Effector memory CD8-positive, alpha-beta T cell (primary cell): ENCODE results near the gene STAB2.
"Not testable (repeated sequence)": the region's sequence is repeated elsewhere in the genome, so short reads cannot be mapped to it uniquely, and the experiment has no call there.

Experiments
- ATAC-seq: fragments of 150-1000 bp; cut with Tn5 transposase; replicated peaks from 2 replicates; pipeline ENCODE4 v1.10.0; 2021; ENCODE audit warnings: mild to moderate bottlenecking, moderate library complexity
- DNase-seq, 3 experiments: peaks; one replicate each; pipeline ENCODE4 v3.0.0; 2021
- H3K27ac Mint-ChIP-seq, 2 donors: one replicate each; pipeline ENCODE4 v1.8.0; 2022; ENCODE audit warnings: mild to moderate bottlenecking in 2 of 2, mixed read lengths in 2 of 2, moderate library complexity in 2 of 2
- H3K27me3 Mint-ChIP-seq, 2 donors: one replicate each; pipeline ENCODE4 v1.8.0; 2022; ENCODE audit warnings: mixed read lengths in 2 of 2
- H3K36me3 Mint-ChIP-seq: one replicate; pipeline ENCODE4 v1.8.0; 2022; ENCODE audit warnings: mild to moderate bottlenecking, moderate library complexity, mixed read lengths; ENCODE audit not compliant: insufficient read depth
- H3K4me1 Mint-ChIP-seq, 2 donors: one replicate each; pipeline ENCODE4 v1.8.0; 2022; ENCODE audit warnings: low read depth in 2 of 2, mixed read lengths in 2 of 2
- H3K4me3 Mint-ChIP-seq, 2 donors: one replicate each; pipeline ENCODE4 v1.8.0; 2022; ENCODE audit warnings: mild to moderate bottlenecking in 2 of 2, mixed read lengths in 2 of 2, moderate library complexity in 2 of 2
- H3K9me3 Mint-ChIP-seq, 2 donors: one replicate each; pipeline ENCODE4 v1.8.0; 2022; ENCODE audit warnings: mixed read lengths in 2 of 2

The STAB2 gene

DNA sequence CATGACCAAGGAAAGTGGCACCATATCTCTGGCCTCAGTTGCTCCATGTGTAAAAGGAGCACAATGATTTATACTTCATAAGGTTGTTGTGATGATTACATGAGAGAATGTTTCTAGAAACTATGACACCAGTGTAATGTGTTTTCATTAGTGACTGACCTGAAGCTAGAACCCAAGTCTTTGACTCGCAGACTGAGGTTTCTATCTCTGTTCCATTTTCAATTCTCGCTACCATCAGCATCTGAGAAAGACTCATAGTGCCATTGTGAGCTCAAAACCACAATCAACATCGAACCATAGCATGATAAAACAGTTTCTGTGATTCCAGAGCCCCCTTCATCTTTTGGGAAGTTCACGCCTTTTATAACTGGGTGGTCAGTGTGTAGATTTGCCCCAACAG is 53.8 kb downstream of the STAB2 start:
- Mint-ChIP-seq H3K4me3 (no peak overlapping the region), H3K27ac (no peak overlapping the region), H3K36me3 (no peaks in the 10 kb centered on the region), H3K9me3 (no peaks in the 10 kb centered on the region), H3K27me3 (peaks cover 0 to 8% of the 10 kb centered on the region in 2 donors), H3K4me1 (no peaks in the 10 kb centered on the region)
- DNase-seq (no peak), ATAC-seq (no peak)

DNA sequence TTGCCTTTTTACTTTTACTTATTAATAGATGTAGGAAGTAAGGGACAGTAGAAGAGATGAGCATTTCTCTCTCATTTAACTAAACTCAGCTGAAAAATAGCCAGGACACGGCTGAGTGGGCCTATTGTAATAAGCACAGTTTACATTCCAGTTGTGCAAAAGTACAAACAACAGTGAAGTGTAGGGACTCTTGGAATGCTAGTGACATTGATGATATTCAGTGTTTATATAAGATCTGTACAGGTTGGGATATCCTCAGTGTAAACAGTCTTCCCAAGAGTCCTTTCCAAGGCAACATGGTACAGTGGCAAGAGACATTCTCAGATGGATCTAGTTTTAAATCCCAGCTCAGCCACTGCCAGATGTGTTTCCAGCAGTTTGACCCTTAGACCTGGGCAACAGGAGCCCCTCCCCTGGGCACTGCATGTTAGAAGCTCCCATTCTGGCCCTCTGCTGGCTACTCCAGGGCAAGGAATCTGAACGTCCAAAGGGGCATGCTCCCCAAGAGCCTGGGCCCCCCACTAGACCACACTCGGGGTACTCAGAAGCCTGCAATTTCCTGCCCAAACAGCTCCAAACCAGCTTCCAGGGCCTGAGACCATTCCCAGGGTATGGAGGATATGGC is 55.3 kb downstream of the STAB2 start:
- Mint-ChIP-seq H3K36me3 (no peaks in the 10 kb centered on the region), H3K27ac (no peak overlapping the region), H3K9me3 (no peaks in the 10 kb centered on the region), H3K4me1 (peaks cover 0 to 1% of the 10 kb centered on the region in 2 donors), H3K27me3 (peaks cover 11 to 14% of the 10 kb centered on the region in 2 donors), H3K4me3 (no peak overlapping the region)
- no peak for DNase-seq
- ATAC-seq, result no peak

DNA sequence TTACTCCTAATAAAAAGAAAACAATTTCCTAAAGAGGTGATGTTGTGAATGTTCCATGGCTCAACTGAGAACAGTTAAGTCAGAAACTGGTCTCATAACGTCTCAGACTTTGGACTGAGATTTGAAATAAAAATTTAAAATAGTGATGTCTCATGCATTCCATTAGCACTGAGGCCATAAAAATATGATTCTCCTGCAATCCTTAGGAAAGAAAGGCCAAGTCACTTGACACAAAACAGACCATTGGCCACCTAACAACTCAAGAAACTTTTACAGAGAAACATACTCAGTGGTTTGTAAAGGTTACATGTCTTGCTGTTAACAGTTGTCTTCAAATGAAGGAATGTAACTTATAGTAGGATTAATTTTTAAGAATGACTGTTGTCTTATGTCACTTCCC is 58.1 kb downstream of the STAB2 start:
- H3K27ac Mint-ChIP-seq, result no peak overlapping the region

DNA sequence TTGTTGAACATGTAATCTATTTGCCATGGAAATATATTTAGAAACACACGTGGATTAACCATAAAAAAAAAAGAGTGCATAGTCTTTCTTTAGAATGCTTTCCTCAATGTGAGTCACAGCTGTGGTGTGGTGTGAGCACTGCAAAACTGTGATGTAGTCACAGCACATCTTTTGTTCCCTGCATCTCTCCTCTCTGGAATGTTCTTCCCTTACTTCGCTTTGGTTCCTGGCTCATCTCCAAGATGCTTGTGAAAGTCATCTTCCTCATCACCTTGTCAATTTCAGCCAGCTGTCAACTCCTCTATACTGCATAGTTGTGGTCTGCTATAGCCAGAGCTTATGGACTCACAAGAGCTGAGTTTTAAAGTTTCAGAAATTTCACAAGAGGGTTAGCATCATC is 60.2 kb downstream of the STAB2 start:
- peaks cover 0 to 1% of the 10 kb centered on the region in 2 donors for H3K4me1 Mint-ChIP-seq
- no peak for ATAC-seq
- no peak overlapping the region for H3K27ac Mint-ChIP-seq
- H3K9me3 Mint-ChIP-seq, result no peaks in the 10 kb centered on the region
- no peak overlapping the region for H3K4me3 Mint-ChIP-seq
- no peaks in the 10 kb centered on the region for H3K36me3 Mint-ChIP-seq
- DNase-seq, result no peak
- H3K27me3 Mint-ChIP-seq, result peaks cover 16 to 37% of the 10 kb centered on the region in 2 donors

More for the DNA sequence above, 58.1 kb downstream of the STAB2 start:
- DNase-seq (no peak), ATAC-seq (no peak)
- no peak overlapping the region for H3K4me3 Mint-ChIP-seq
- no peaks in the 10 kb centered on the region for H3K9me3 Mint-ChIP-seq
- H3K27me3 Mint-ChIP-seq, result peaks cover 16 to 27% of the 10 kb centered on the region in 2 donors
- no peaks in the 10 kb centered on the region for H3K36me3 Mint-ChIP-seq
- H3K4me1 Mint-ChIP-seq, result peaks cover 0 to 1% of the 10 kb centered on the region in 2 donors

DNA sequence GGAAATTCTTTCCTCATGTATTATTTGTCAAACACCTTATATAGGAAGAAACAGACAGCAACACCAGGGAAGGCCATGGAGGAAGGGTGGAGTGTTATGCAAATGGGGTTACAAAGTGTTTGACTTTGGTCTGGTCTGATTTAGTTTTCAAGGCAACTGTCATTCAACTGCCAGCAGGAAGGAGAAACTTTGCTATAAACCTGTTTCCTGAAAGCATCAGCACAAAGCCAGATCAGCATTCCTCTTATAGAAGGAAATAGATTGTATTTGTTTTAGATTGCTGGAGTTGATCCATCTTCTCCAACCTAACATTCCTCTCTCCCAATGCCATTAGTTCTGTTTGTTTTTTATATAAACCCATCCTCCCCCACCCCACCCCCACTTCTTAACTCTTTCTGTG is 65.7 kb downstream of the STAB2 start:
- H3K4me1 Mint-ChIP-seq, result no peaks in the 10 kb centered on the region
- no peaks in the 10 kb centered on the region for H3K36me3 Mint-ChIP-seq
- DNase-seq (no peak), ATAC-seq (no peak)
- H3K27ac Mint-ChIP-seq, result no peak overlapping the region
- peaks cover 0 to 10% of the 10 kb centered on the region in 2 donors for H3K9me3 Mint-ChIP-seq
- peaks cover 35 to 62% of the 10 kb centered on the region in 2 donors for H3K27me3 Mint-ChIP-seq
- H3K4me3 Mint-ChIP-seq, result no peak overlapping the region

DNA sequence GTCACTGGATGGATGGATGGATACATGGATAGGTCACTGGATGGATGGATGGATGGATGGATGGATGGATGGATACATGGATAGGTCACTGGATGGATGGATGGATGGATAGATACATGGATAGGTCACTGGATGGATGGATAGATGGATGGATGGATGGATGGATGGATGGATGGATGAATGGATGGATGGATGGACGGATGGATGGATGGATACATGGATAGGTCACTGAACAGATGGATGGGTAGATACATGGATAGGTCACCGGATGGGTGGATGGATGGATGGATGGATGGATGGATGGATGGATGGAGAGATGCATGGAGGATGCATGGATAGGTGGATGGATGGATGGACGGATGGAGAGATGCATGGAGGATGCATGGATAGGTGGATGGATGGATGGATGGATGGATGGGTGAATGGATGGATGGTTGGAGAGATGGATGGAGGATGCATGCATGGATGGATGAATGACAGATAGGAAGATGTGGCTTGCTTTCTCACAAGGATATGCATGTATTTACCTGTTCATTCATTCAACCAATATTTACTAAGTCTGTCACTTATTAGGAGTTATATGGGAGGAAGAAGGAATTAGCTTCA is 66.6 kb downstream of the STAB2 start:
- ATAC-seq, DNase-seq, H3K9me3 Mint-ChIP-seq, H3K36me3 Mint-ChIP-seq, H3K4me1 Mint-ChIP-seq, H3K4me3 Mint-ChIP-seq, H3K27ac Mint-ChIP-seq: not testable (repeated sequence)
- peaks cover 44 to 67% of the 10 kb centered on the region in 2 donors for H3K27me3 Mint-ChIP-seq

DNA sequence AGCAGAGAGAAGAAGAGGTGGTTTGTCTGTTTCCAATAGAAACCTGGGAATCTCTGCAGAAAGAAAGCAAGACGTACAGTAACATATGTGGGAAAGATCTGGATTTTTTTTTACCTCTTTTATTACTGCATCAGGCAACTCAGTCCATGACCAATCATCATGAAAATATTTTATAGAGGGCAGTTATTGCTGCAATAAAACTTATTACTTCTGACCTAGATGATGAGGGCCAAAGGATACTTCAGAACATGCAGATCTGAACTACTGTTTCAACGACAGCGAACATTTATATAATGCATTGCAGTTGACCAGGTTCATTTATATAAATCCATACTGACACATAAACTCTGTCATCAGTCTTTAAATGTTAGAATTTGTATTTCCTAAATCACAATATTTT is 67.7 kb downstream of the STAB2 start:
- peaks cover 0 to 10% of the 10 kb centered on the region in 2 donors for H3K9me3 Mint-ChIP-seq
- ATAC-seq (no peak), DNase-seq (no peak)
- H3K4me3 Mint-ChIP-seq, result no peak overlapping the region
- no peak overlapping the region for H3K27ac Mint-ChIP-seq
- no peaks in the 10 kb centered on the region for H3K4me1 Mint-ChIP-seq
- H3K36me3 Mint-ChIP-seq, result no peaks in the 10 kb centered on the region
- peaks cover 36 to 56% of the 10 kb centered on the region in 2 donors for H3K27me3 Mint-ChIP-seq

DNA sequence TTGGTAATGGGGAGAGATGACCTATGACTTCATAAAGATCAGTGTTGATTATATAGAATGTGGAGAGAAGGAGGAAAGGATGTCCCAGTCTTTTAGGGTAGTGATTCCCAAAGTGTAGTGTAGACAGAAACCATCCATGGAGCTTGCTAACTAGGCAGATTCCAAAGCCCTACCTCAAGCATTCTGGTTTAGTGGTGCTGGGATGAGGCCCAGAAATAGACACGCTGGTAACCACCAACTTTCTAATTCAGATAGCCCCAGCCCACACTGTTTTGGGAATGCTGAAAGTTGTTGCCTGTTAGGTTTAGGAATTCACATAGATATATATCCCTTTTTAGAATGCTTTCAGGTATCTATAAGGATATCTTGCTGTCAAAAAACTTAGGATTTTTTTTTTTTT is 69.2 kb downstream of the STAB2 start:
- no peaks in the 10 kb centered on the region for H3K4me1 Mint-ChIP-seq
- no peak for DNase-seq
- H3K4me3 Mint-ChIP-seq, result no peak overlapping the region
- no peak for ATAC-seq
- H3K27ac Mint-ChIP-seq, result no peak overlapping the region
- peaks cover 0 to 10% of the 10 kb centered on the region in 2 donors for H3K9me3 Mint-ChIP-seq
- no peaks in the 10 kb centered on the region for H3K36me3 Mint-ChIP-seq
- H3K27me3 Mint-ChIP-seq, result peaks cover 45 to 63% of the 10 kb centered on the region in 2 donors

DNA sequence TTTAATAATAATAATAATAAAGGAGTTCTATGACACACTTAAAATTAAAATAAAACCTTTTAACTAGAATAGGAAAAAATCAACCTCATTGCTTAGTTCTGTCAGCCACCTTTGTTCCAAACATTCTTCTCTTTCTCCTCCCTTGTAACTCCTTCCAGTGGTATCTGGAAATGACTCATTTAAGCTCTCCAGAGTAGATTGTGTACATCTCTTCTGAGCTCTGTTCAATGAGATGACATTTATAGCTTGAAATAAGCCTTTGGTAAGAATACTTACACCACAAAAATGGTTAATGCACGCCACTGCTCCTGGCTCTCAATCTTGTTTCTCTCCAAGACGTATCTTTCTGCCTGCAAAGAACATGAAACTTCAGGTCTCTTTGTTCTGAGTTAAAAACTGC is 70.3 kb downstream of the STAB2 start:
- Mint-ChIP-seq H3K9me3 (peaks cover 0 to 10% of the 10 kb centered on the region in 2 donors), H3K4me3 (no peak overlapping the region), H3K4me1 (no peaks in the 10 kb centered on the region), H3K27me3 (peaks cover 52 to 55% of the 10 kb centered on the region in 2 donors), H3K36me3 (no peaks in the 10 kb centered on the region), H3K27ac (no peak overlapping the region)
- no peak for DNase-seq
- ATAC-seq, result no peak

DNA sequence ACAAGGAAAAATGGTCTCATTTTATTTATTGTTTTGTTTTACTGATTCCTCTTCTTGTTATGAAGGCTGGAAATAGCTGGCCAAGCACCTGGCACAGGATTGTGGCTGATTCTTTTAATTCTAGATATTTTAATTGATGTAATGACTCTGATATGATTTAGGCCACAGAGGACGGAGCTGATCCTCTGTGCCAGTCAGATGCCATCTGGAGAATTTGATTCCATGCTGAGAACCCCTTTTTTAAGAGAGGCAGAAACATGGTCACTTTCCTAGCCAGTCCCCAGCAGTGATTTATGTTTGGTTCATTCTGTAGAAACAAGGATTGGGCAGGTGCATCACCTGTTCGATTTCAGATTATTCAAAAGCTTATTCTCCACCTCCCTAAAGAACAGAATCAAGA is 77.6 kb downstream of the STAB2 start:
- H3K27me3 Mint-ChIP-seq, result peaks cover 35 to 49% of the 10 kb centered on the region in 2 donors
- no peak overlapping the region for H3K27ac Mint-ChIP-seq
- no peak for DNase-seq
- no peaks in the 10 kb centered on the region for H3K36me3 Mint-ChIP-seq
- H3K9me3 Mint-ChIP-seq, result no peaks in the 10 kb centered on the region
- H3K4me1 Mint-ChIP-seq, result peaks cover 0 to 3% of the 10 kb centered on the region in 2 donors
- H3K4me3 Mint-ChIP-seq, result no peak overlapping the region
- ATAC-seq, result no peak

DNA sequence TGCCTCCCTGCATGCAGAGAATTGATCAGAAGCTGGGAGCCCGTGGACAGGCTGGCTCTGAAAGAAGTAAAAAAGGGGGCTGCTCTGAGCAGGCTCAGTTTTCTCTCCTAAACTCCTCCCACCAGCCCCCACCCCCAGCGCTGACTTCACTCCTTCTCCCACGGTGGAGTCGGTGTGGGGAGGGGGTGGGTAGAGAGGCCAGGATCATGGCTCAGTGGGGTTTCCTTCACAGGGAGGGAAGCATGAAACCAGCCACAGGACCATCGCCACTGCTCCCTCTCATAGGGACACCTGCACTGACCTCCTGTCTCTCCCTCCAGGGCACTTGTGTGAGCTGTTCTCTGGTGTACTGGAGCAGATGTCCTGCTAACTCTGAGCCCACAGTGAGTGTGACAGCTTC is 78.9 kb downstream of the STAB2 start:
- H3K27me3 Mint-ChIP-seq, result peaks cover 29 to 44% of the 10 kb centered on the region in 2 donors
- DNase-seq, result no peak
- no peaks in the 10 kb centered on the region for H3K36me3 Mint-ChIP-seq
- H3K9me3 Mint-ChIP-seq, result no peaks in the 10 kb centered on the region
- H3K4me3 Mint-ChIP-seq, result no peak overlapping the region
- no peak for ATAC-seq
- no peak overlapping the region for H3K27ac Mint-ChIP-seq
- H3K4me1 Mint-ChIP-seq, result peaks cover 0 to 3% of the 10 kb centered on the region in 2 donors

DNA sequence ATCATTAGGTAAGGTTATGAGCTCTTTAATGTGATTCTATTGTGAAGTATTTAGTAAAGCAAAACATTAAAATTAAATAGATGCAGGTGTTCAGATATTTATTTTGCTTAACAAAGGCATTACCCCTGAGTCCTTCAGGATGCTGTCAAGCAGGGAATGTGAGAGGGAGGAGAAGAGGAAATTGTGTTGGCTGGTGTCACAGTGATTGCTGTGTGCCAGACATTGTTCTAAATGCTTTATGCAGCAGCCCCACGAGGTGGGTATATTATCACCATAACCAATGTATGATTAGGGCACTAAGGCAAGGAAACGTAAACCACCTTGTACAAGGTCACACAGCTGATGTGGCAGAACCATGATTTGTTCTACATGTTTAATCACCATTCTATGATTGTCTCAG is 80.1 kb downstream of the STAB2 start:
- no peaks in the 10 kb centered on the region for H3K36me3 Mint-ChIP-seq
- no peaks in the 10 kb centered on the region for H3K9me3 Mint-ChIP-seq
- H3K4me1 Mint-ChIP-seq, result peaks cover 0 to 3% of the 10 kb centered on the region in 2 donors
- H3K27ac Mint-ChIP-seq, result no peak overlapping the region
- peaks cover 18 to 40% of the 10 kb centered on the region in 2 donors for H3K27me3 Mint-ChIP-seq
- no peak for ATAC-seq
- no peak overlapping the region for H3K4me3 Mint-ChIP-seq
- no peak for DNase-seq

DNA sequence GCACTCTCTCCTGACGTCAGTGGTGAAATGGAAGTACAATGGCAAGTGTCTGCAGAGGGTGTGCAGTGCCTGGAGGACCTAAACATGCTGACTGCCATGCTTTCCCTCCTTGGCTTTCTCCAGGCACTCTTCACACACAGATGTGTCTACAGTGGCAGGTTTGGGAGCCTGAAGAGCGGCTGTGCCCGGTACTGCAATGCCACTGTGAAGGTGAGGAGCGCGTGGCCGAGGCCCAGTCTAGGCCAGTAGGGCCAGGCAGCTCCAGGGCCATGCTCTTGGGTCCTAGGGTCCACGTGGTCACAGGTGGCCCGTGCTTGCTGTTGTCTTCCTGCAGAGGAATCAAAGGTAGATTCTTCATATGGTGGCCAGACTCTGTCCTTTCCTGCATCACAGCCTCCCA is 81.4 kb downstream of the STAB2 start:
- Mint-ChIP-seq H3K27me3 (peaks cover 18 to 49% of the 10 kb centered on the region in 2 donors), H3K9me3 (no peaks in the 10 kb centered on the region), H3K4me1 (peaks cover 0 to 3% of the 10 kb centered on the region in 2 donors), H3K36me3 (no peaks in the 10 kb centered on the region), H3K27ac (no peak overlapping the region), H3K4me3 (no peak overlapping the region)
- ATAC-seq (no peak), DNase-seq (no peak)

DNA sequence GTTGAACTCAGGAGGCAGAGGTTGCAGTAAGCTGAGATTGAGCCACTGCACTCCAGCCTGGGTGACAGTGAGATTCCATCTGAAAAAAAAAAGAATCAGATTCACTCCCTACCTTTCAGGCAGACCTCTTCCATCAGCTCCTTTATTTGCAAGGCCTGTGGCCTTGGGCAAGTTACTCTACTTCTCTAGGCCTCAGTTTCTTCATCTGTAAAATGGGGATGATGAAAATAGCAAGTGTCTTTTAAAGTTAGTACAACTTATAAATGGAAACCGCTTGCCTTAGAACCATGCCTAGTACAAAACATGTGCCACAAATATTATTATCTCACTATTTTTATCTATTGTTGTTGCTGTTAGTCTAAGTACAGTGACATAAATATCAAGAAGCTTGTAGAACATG is 84.3 kb downstream of the STAB2 start:
- ATAC-seq (no peak), DNase-seq (no peak)
- Mint-ChIP-seq H3K9me3 (no peaks in the 10 kb centered on the region), H3K27ac (no peak overlapping the region), H3K4me3 (no peak overlapping the region), H3K36me3 (no peaks in the 10 kb centered on the region), H3K27me3 (peaks cover 18 to 41% of the 10 kb centered on the region in 2 donors), H3K4me1 (peaks cover 0 to 3% of the 10 kb centered on the region in 2 donors)
